KMS-11 (cell line): ENCODE data around the gene ZMYND8.
"Not testable (repeated sequence)": the region's sequence is repeated elsewhere in the genome, so short reads cannot be mapped to it uniquely, and the experiment has no call there.

ENCODE experiments used
- H2AFZ ChIP-seq: fragments of 200-600 bp; sonication (generic); 2 replicates; pipeline ENCODE4 v1.6.1; 2016; ENCODE audit warnings: antibody characterized with exemption, mixed run types, low read depth
- H3K27ac ChIP-seq: fragments of 200-600 bp; sonication (generic); 2 replicates; pipeline ENCODE4 v1.6.1; 2016; ENCODE audit warnings: mild to moderate bottlenecking, mixed run types
- H3K27me3 ChIP-seq: fragments of 200-600 bp; sonication (generic); 2 replicates; pipeline ENCODE4 v1.6.1; 2017; ENCODE audit warnings: mild to moderate bottlenecking, low read depth, mixed run types, moderate library complexity; ENCODE audit not compliant: insufficient read depth
- H3K36me3 ChIP-seq: fragments of 200-600 bp; sonication (generic); 2 replicates; pipeline ENCODE4 v1.6.1; 2017; ENCODE audit warnings: mild to moderate bottlenecking, mixed run types; ENCODE audit not compliant: insufficient read depth
- H3K4me1 ChIP-seq: fragments of 200-600 bp; sonication (generic); 2 replicates; pipeline ENCODE4 v1.6.1; 2016; ENCODE audit warnings: mild to moderate bottlenecking, low read depth, mixed run types; ENCODE audit not compliant: poor library complexity, severe bottlenecking
- H3K4me2 ChIP-seq: fragments of 200-600 bp; sonication (generic); 2 replicates; pipeline ENCODE4 v1.7.0; 2016; ENCODE audit warnings: mild to moderate bottlenecking, mixed run types
- H3K4me3 ChIP-seq: fragments of 200-600 bp; sonication (generic); IDR thresholded peaks from 2 replicates; pipeline ENCODE4 v1.6.1; 2017; ENCODE audit warnings: low read depth, low read length, mixed read lengths; ENCODE audit not compliant: insufficient read depth
- H3K79me2 ChIP-seq: fragments of 200-600 bp; sonication (generic); 2 replicates; pipeline ENCODE4 v1.6.1; 2016; ENCODE audit warnings: low read depth, mixed run types; ENCODE audit not compliant: insufficient read depth
- H3K9ac ChIP-seq: fragments of 200-600 bp; sonication (generic); 2 replicates; pipeline ENCODE4 v1.6.1; 2016; ENCODE audit warnings: mild to moderate bottlenecking, mixed run types
- H4K20me1 ChIP-seq: fragments of 200-600 bp; sonication (generic); 2 replicates; pipeline ENCODE4 v1.6.1; 2016; ENCODE audit warnings: mild to moderate bottlenecking, mixed run types; ENCODE audit not compliant: insufficient read depth
- TF ChIP-seq, protein P1 (sequence below): fragments of 200-600 bp; sonication (generic); conservative IDR thresholded peaks from 2 replicates; pipeline ENCODE4 v1.6.1; 2017; ENCODE audit warnings: low read depth, mild to moderate bottlenecking, antibody characterized with exemption, low read length, moderate library complexity, mixed read lengths

ZMYND8 gene

DNA sequence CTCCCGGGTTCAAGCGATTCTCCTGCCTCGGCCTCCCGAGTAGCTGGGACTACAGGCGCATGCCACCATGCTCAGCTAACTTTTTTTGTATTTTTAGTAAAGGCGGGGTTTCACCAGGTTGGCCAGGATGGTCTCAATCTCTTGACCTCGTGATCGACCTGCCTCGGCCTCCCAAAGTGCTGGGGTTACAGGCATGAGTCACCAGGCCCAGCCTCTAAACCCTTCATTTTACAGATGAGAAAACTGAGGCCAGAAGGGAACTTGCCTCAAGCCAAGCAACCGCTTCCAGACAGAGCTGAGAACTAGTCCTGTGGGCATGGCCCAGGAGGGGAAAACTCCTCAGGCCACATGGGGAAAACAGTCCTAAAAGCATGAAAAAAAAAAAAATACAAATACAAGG, 47.1 kb downstream of the ZMYND8 start:
- TF ChIP-seq, protein P1, sequence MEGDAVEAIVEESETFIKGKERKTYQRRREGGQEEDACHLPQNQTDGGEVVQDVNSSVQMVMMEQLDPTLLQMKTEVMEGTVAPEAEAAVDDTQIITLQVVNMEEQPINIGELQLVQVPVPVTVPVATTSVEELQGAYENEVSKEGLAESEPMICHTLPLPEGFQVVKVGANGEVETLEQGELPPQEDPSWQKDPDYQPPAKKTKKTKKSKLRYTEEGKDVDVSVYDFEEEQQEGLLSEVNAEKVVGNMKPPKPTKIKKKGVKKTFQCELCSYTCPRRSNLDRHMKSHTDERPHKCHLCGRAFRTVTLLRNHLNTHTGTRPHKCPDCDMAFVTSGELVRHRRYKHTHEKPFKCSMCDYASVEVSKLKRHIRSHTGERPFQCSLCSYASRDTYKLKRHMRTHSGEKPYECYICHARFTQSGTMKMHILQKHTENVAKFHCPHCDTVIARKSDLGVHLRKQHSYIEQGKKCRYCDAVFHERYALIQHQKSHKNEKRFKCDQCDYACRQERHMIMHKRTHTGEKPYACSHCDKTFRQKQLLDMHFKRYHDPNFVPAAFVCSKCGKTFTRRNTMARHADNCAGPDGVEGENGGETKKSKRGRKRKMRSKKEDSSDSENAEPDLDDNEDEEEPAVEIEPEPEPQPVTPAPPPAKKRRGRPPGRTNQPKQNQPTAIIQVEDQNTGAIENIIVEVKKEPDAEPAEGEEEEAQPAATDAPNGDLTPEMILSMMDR: no peak
- Histone ChIP-seq H3K27ac (no peak overlapping the region), H4K20me1 (no peaks in the 10 kb centered on the region), H3K36me3 (no peaks in the 10 kb centered on the region; the same call in 1 of the 2 replicates), H3K4me2 (no peak overlapping the region), H3K27me3 (no peaks in the 10 kb centered on the region), H3K79me2 (peaks cover 7% of the 10 kb centered on the region; the same call in 1 of the 2 replicates), H2AFZ (no peak overlapping the region), H3K4me1 (no peaks in the 10 kb centered on the region), H3K4me3 (no peak overlapping the region), H3K9ac (no peak overlapping the region)

DNA sequence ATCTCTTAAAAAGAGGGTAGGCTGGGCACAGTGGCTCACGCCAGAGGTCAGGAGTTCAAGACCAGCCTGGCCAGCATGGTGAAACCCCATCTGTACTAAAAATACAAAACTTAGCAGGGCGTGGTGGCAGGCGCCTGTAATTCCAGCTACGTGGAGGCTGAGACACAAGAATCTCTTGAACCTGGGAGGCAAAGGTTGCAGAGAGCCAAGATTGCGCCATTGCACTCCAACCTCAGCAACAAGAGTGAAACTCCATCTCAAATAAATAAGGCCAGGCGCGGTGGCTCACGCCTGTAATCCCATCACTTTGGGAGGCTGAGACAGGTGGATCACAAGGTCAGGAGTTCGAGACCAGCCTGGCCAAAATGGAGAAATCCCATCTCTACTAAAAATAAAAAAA, 48.9 kb downstream of the ZMYND8 start:
- H3K4me1 ChIP-seq, H2AFZ ChIP-seq, H3K4me2 ChIP-seq, H3K9ac ChIP-seq, H3K4me3 ChIP-seq, H3K36me3 ChIP-seq, H3K27me3 ChIP-seq, H3K79me2 ChIP-seq, H3K27ac ChIP-seq, H4K20me1 ChIP-seq: not testable (repeated sequence)

DNA sequence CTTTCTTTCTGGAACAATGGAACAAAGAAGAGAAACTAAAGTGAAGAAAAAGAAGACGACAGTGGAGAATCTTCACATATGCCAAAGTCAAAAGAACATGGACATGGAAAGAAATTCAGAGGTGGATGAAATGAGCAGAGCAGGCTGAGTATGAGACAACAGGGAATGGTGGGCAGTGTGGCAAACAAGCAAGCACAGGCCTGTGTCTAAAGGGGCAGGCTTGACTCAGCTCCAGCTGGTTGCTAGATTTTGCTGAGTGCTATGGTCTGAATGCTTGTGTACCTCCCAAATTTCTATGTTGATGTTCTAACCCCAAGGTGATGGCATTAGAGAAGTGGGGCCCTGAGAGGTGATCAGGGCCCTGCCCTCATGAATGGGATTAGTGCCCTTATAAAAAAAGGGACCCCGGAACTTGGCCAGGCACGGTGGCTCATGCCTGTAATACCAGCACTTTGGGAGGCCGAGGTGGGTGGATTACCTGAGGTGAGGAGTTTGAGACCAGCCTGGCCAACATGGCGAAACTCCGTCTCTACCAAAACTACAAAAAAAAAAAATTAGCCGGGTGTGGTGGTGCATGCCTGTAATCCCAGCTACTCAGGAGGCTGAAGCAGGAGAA, 49.6 kb downstream of the ZMYND8 start:
- H3K36me3 ChIP-seq: no peaks in the 10 kb centered on the region; the same call in 1 of the 2 replicates
- H3K4me1 ChIP-seq: no peaks in the 10 kb centered on the region
- no peak overlapping the region for H3K27ac ChIP-seq
- TF ChIP-seq, protein P1: no peak
- no peaks in the 10 kb centered on the region for H3K27me3 ChIP-seq
- no peaks in the 10 kb centered on the region for H3K79me2 ChIP-seq
- no peak overlapping the region for H3K4me3 ChIP-seq
- H3K4me2 ChIP-seq: no peak overlapping the region
- no peak overlapping the region for H2AFZ ChIP-seq
- H3K9ac ChIP-seq: no peak overlapping the region
- H4K20me1 ChIP-seq: no peaks in the 10 kb centered on the region

DNA sequence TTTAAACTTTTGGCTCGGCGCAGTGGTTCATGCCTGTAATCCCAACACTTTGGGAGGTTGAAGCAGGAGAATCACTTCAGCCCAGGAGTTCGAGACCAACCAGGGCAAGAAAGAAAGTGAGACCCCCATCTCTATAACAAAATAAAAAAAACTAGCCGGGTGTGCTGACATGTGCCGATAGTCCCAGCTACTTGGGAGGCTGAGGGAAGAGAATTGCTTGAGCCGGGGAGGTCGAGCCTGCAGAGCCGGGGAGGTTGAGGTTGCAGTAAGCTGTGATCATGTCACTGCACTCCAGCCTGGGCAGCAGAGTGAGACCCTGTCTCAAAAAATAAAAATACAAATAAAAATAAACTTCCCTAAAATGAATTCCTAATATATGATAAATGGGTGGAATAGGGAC, 50.4 kb downstream of the ZMYND8 start:
- no peaks in the 10 kb centered on the region for H4K20me1 ChIP-seq

DNA sequence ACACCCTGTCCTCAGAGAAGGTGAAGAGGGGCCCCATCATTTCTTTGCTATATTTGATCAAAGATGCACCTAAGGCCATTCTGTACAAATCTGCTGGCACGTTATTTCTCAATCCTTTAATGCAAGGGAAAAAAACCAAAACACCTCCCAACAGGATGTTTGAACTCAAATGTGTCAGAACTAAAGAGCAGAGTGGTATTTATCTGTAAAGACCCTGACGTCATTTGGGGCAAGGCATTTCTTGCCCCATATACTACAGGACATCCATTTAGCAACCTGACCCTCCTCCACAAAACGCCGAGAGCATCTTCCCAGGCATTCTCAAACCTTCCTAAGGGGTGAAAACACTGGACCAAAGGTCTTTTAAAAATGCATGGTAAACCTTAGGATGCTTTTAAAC, 50.8 kb downstream of the ZMYND8 start:
- H3K36me3 ChIP-seq: no peaks in the 10 kb centered on the region; the same call in 1 of the 2 replicates
- no peaks in the 10 kb centered on the region for H3K27me3 ChIP-seq
- no peak overlapping the region for H3K9ac ChIP-seq
- TF ChIP-seq, protein P1: no peak
- no peak overlapping the region for H3K4me3 ChIP-seq
- H3K4me2 ChIP-seq: no peak overlapping the region
- no peak overlapping the region for H3K27ac ChIP-seq
- no peak overlapping the region for H2AFZ ChIP-seq
- H3K79me2 ChIP-seq: no peaks in the 10 kb centered on the region
- H4K20me1 ChIP-seq: no peaks in the 10 kb centered on the region
- H3K4me1 ChIP-seq: no peaks in the 10 kb centered on the region

More for the DNA sequence above, 50.4 kb downstream of the ZMYND8 start:
- no peak overlapping the region for H3K9ac ChIP-seq
- H3K27me3 ChIP-seq: no peaks in the 10 kb centered on the region
- H3K4me1 ChIP-seq: no peaks in the 10 kb centered on the region
- H3K4me3 ChIP-seq: no peak overlapping the region
- no peaks in the 10 kb centered on the region for H3K79me2 ChIP-seq
- H3K36me3 ChIP-seq: no peaks in the 10 kb centered on the region; the same call in 1 of the 2 replicates
- H2AFZ ChIP-seq: no peak overlapping the region
- TF ChIP-seq, protein P1: no peak
- no peak overlapping the region for H3K27ac ChIP-seq
- no peak overlapping the region for H3K4me2 ChIP-seq
